COLO668 (cell line): ENCODE measurements around the gene FERMT3.
A peak's percentile ranks its signal among the peaks of the same experiment; 100 is the strongest.
"Not testable (repeated sequence)": the region's sequence is repeated elsewhere in the genome, so short reads cannot be mapped to it uniquely, and the experiment has no call there.

Experiments used
- DNase-seq: peaks from one replicate; lab custom pipeline; 2025; ENCODE audit not compliant: unreplicated experiment; lab: John Stamatoyannopoulos, UW

The FERMT3 gene

GRCh38 chr11:64206457-64207255 lies at the start of gene FERMT3:
Gene FERMT3, plus strand, starts transcription at chr11:64206721. Its CDS starts 644 bp downstream, at chr11:64207365.
- no peak for DNase-seq

DNA sequence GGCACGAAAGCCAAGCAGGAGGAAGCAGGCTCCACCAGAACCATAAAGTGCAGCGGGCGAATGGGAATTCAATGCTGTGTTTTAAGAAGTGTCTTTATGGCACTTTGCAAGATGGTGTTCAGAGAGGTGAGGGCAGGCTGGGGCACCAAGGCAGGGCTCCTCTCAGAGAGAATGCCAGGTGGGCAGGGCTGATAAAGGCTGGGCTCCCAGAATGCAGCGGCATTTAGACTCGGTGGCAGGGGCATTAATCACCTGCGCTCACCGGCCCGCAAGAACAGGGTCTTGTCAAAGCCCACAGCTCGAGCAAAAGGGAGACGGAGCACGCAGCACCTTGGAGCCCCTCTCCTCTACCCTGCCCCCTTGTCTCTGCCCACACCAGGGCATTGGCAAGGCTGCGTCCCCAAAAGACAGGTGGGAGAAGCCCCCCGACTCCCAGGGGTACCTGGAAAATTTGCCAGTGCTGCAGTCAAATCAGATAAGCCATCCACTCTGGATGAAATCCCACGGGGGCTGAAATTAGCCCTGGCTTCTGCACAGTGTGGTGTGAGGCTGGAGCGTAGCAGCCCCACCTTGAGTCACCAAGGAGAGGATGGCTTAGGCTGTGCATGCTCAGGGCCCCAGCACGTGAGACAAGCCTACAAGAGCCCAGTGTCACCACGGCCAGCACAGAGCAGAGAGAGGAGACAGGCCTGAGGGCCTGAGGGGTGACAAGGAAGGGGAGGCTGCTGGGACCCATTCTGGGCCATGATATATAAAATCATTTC lies 48.7 kb upstream of the FERMT3 start:
- DNase-seq, result no peak

DNA sequence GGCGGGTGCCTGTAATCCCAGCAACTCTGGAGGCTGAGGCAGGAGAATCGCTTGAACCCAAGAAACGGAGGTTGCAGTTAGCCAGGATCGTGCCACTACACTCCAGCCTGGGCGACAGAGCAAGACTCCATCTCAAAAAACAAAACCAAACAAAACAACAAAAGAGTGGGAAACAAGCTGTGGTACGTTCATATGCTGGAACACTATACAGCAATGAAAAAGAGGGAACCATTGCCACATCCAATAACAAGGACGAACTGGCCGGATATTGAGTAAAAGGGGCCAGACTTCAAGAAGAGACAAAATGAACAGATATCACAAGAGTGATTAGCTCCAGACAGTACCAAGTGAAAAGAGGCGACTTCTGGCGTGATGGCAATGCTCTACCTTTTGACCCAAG lies 45.5 kb upstream of the FERMT3 start:
- DNase-seq, result no peak

- not testable (repeated sequence) for DNase-seq
Observed at GRCh38 chr11:64162769-64163168, 43.8 kb upstream of the FERMT3 start.

- no peak for DNase-seq
Observed at GRCh38 chr11:64163951-64164350, 42.6 kb upstream of the FERMT3 start.

DNA sequence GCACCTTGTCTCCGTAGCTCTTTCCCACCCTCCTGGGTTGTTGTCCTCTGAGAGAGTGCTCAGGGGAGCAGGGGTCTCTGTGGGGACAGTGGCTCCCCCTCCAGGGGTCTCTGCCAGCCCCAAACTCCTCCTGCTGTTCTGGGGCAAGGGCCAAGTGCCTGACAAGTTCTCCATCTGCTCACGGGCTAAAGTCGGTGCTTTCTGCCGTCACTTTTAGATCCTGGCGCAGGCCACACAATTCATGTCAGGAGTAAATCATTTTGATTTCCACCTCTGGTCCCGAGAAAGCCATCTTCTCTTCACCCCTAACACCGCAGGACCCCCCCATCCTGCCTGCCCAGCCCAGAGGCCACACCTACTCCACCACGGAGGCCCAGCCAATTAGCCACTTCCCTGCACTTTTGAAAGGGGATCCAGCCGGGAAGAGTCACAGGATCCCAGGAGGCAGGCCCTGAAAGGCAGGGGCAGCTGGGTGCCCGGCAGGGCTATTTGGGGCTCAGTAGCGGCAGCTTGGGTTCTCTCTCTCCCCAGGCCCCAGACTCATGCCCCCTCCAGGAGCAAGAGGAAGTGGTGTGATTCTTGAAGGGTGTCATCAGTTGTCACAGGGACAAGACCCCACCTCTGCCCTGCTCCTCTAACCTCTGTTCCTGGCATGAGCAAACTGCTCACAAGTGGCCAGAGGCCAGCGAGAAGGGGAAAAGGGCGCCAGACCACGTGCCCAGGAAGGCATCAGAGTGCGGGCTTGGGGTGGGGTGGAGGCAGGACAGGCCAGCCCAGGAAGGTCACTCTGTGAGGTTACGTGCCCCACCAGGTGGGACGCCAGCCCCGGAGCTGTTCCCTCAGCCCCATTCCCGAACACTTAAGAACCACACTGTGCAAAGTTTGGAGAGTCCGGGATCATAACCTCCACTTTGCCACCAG lies 41.9 kb upstream of the FERMT3 start:
- peak; percentile 46 for DNase-seq

DNA sequence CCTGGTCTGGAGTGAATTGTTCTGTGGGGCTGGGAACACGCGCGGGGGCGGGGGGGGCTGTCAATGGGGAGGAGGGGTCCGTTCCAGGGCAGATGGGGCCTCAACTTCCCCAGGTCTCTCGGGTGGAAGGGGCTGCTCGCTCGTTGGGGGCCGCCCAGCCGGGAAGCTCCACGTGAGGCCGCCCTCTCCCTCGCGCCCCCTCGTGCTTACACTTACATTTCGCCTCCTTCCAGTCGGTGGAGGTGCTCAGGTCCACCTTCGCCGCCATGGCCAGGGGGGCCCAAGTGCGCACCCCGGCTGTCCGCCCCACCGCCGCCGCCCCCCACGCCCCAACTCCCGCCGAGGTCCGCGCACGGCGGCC lies 41.1 kb upstream of the FERMT3 start:
- peak; percentile 54 for DNase-seq

DNA sequence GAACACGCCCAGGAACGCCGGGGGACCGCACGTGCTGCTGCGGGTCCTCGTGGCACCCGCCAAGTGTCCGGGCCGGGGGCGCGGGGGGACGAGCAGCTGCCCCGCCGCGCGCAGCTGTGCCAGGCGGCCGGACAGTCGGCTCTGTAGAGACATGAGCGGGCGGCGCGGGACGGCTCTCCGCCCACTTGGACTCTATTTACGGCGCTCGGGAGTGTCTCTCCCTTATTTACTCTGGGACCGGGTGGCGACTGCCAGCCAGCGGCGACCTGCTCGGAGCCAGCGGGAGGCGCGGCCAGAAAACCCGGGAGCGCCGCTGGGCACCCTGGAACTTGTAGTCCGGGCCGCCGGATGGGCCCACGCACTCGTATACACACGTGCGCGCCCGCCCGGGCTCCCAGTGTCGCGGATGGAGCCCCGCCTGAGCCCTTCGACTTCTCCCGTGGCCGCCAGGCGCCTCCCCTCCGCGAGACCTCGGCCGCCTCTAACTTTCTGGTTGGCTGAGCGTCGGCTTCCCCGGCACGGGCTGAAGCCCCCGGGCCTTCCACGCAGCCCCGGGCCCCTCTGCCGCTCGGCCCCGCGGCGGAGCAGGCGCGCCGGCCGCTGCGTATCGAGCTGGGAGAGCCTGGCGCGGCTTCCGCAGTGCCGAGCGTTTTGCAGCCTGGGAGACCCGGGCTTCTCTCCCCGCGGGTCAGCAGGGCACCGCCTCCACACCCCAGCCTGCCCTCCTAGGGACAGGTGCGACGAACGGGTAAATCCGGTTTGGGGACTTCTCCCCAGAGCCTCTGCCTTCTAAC lies 40.5 kb upstream of the FERMT3 start, which contains the start of gene MACROD1:
TSS of gene MACROD1 (minus strand) at position 272 of the 794 bp plus-strand sequence. CDS start at position 153, 119 bp downstream.
- peak; percentile 96 for DNase-seq

DNA sequence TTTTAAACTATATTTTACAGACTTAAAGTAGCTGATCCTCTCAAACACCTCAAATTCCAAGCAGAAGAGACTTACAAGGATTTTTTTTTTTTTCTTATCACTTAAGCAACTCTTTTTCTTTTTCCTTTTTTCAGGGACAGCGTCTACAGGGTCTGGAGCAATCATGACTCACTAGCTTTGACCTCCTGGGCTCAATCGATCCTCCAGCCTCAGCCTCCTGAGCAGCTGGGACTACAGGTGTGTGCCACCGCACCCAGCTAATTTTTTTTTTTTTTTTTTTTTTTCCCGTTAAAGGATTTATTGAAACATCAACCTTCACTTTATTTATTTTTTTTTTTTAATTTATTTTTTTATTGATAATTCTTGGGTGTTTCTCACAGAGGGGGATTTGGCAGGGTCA lies 36.1 kb upstream of the FERMT3 start:
- DNase-seq, result no peak

DNA sequence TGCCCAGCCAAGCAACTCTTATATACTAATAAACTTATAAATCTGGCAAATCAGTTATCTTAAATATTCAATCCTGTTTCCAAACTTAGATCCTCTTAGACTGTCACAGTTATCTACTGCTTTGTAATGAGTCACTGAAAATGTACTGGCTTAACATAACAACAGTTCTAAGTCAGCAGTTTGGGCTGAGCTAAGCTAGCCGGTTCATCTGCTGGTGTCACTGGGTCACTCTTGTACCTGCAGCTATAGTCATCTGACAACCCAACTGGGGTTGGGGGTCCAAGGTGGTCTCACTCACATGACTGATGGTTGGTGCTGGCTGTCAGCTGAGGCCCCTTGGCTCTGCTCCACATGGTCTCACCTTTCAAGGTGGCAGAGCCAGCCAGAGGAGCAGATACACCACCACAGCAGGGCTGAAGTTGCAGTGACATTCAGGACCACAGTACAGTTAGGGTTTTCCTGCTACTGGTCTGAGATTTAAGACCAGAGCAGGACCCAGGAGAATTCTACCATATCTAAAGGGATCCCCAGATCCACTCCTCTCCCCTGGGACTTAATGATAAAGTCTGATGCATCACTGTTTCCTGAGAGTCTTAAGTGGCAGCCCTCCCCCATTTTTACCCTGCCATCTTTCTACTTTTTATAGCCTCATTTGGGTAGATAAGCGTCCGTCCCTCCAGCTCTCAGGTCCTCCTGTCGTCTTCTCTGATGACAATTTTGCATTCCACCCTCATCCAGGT lies 32.7 kb upstream of the FERMT3 start:
- DNase-seq, result no peak

- DNase-seq, result no peak
Observed at GRCh38 chr11:64176751-64177150, 29.8 kb upstream of the FERMT3 start.

DNA sequence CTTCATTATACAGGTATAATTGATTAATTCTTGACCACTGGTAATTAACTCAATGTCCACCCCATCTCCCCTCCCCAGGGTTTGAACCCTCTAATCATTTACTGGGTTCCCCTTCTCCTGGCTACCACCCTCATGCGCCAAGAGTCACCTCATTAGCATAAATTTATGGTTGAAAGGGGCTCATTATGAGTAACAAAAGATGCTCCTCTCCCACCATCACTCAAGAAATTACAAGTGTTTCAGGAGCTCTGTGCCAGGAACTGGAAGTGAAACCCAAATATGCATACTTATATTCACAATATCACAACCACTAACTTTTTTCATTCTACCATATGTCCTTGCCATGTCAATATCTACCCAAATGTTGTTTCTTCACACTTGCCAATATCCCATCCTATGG lies 28.3 kb upstream of the FERMT3 start:
- DNase-seq, result no peak

DNA sequence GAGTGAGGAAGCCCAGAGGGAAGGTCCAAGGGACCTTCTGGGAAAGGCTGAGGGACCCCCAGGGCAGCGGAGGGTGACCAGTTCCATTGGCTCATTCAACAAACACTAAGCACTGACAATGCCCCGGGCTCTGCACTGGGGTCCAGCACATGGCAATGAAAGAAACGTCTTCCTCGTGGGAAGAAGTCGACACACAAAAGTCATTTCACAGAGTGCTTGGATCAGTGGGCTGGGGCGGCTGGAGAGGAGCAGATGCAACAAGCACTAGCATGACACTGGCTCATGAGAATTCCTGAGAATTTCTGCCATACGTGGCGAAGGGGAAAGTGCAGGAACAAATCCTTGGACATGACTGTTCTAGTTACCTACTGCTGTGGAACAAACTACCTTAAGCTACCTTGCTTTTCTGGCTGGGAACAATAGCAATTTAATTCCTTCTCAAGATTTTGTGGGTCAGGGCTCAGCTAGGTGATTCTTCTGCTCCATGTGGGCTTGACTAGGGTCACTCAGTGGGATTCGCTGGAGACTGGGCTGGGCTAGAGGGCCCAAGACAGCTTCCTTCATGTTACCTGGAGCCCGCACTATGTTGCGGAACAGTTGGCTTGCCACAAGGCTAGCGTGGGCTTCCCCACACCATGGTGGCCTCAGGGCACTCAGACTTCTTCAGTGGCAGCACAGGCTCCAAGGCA lies 27.4 kb upstream of the FERMT3 start:
- no peak for DNase-seq

DNA sequence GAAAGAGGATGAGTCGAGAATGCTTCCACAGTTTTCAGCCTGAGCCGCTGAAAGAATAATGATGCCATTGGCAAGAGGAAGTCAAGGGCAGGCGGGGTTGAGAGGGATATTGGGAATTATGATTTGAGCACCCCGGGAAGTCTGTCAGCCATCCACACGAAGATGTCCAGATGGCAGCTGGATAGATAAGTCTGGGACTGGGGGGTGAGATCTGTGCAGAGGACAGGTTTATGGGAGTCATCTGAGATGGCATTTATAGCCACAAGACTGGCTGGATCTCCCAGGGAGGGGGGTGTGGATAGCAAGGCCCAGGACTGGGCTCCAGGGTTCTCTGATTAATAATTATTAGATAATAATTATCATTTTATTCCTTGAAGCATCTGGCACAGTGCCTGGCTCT lies 25.6 kb upstream of the FERMT3 start:
- DNase-seq, result no peak

- DNase-seq, result peak; percentile 83
Observed at GRCh38 chr11:64181506-64182411, 24.8 kb upstream of the FERMT3 start.

DNA sequence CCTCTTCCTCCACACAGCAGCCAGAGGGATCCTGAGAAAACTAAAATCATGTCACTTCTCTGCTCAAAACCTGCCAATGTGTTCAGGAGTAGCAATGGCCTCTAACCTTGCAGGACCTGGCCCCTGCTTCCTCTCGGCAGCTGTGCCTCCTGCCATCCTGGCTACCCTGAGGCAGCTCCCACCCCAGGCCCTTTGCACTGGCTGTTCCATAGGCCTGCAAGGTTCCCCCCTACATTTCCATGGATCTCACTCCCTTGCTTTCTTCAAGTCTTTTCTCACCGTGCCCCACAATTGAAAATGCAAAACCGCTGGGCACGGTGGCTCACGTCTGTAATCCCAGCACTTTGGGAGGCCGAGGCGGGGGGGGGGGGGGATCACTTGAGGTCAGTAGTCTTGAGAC lies 22.6 kb upstream of the FERMT3 start:
- no peak for DNase-seq

- DNase-seq, result peak; percentile 86
Observed at GRCh38 chr11:64185175-64185692, 21.3 kb upstream of the FERMT3 start.
